Measurements from ENCODE around the gene CEBPA.

GRCh38 chr19:33275933-33276619 lies 26.3 kb downstream of the CEBPA start:
- TF ChIP-seq YY1 (IDR thresholded peaks at IDR 0.05; ENCODE audit: low read depth) = no peak
- no peak for TF ChIP-seq TAF1 (IDR thresholded peaks at IDR 0.05; ENCODE audit: low read depth)
- no peak for TF ChIP-seq RAD21 (IDR thresholded peaks at IDR 0.05; ENCODE audit: low read depth)
- TF ChIP-seq, protein P1, sequence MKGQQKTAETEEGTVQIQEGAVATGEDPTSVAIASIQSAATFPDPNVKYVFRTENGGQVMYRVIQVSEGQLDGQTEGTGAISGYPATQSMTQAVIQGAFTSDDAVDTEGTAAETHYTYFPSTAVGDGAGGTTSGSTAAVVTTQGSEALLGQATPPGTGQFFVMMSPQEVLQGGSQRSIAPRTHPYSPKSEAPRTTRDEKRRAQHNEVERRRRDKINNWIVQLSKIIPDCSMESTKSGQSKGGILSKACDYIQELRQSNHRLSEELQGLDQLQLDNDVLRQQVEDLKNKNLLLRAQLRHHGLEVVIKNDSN (IDR thresholded peaks at IDR 0.05) = no peak
- TF ChIP-seq CREB1 (IDR thresholded peaks at IDR 0.05; ENCODE audit: low read depth) = no peak
- TF ChIP-seq NFIC (IDR thresholded peaks at IDR 0.05) = no peak
- TF ChIP-seq FOXM1 (IDR thresholded peaks at IDR 0.05; ENCODE audit: borderline replicate concordance, low read depth) = no peak

Measured in Ishikawa (cell line).